HEK293T (cell line): ENCODE measurements around the gene TBL1XR1.

ENCODE experiments used
- BHLHE40 ChIP-seq: fragments of 450-650 bp; IDR thresholded peaks from 2 replicates; pipeline ENCODE4 v1.6.1; 2016; ENCODE audit warnings: mild to moderate bottlenecking, moderate library complexity, borderline replicate concordance
- CTBP1 ChIP-seq: fragments of 450-650 bp; IDR thresholded peaks from 2 replicates; pipeline ENCODE4 v1.6.1; 2016; ENCODE audit warnings: borderline replicate concordance
- FOXK2 ChIP-seq: fragments of 450-650 bp; IDR thresholded peaks from 2 replicates; pipeline ENCODE4 v1.6.1; 2016; ENCODE audit warnings: mild to moderate bottlenecking
- HDGF ChIP-seq: fragments of 450-650 bp; IDR thresholded peaks from 2 replicates; pipeline ENCODE4 v1.6.1; 2017; ENCODE audit warnings: antibody characterized with exemption, borderline replicate concordance
- L3MBTL2 ChIP-seq: fragments of 450-650 bp; conservative IDR thresholded peaks from 2 replicates; pipeline ENCODE4 v1.6.1; 2016; ENCODE audit warnings: mild to moderate bottlenecking
- SUZ12 ChIP-seq: fragments of 450-650 bp; IDR thresholded peaks from 2 replicates; pipeline ENCODE4 v1.6.1; 2016; ENCODE audit warnings: mild to moderate bottlenecking
- TARDBP ChIP-seq: fragments of 450-650 bp; IDR thresholded peaks from 2 replicates; pipeline ENCODE4 v1.6.1; 2016

DNA sequence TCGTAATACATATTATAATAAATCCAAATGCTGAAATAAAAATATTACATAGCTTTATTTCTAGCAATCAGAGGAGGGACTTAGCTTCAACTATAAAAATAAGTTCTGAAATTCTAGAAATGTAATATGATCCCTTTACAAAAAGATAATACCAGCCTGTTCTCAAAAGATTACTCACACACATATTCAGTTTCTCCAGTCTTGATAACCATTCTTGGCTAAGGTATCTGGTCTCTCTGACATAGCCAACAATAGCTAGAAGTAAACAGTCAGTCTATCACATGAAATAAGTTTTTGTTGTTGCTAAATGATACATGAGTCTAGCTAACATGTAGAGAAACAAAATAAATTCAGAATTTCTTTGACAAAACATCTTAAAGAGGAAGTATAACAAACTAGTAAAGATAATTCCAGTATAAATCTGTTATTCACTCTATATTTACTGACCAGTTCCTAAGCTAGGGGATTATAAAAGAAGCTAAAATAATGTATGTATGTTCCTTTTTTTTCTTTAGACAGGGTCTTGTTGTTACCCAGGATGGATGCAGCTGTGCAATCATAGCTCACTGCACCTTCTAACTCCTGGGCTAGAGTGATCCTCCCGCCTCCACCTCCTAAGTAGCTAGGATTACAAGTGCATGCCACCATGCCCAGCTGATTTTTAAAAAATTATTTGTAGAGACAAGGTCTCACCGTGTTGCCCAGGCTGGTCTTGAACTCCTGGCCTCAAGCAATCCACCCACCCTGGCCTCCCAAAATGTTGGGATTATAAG is 170.6 kb downstream of the TBL1XR1 start:
- no peak for TF ChIP-seq HDGF
- no peak for TF ChIP-seq BHLHE40
- no peak for TF ChIP-seq CTBP1
- TF ChIP-seq L3MBTL2: no peak
- no peak for TF ChIP-seq TARDBP
- no peak for TF ChIP-seq SUZ12
- no peak for TF ChIP-seq FOXK2
